Right ventricle myocardium superior (tissue), 1 donor: ENCODE results near the gene MEF2C. TPM values are rescaled to one million over a fixed set of nuclear protein-coding genes. Genes with fewer than 3 reads are reported as not detected.

Experiments
- ATAC-seq: fragments of 200-7000 bp; cut with Tn5 transposase; one replicate; pipeline ENCODE4 v1.9.1; 2020; ENCODE audit warnings: mild to moderate bottlenecking; ENCODE audit not compliant: poor library complexity
- DNase-seq: peaks from one replicate; pipeline ENCODE4 v3.0.0-alpha.2; 2020
- intact Hi-C: fragments of 100-400 bp; cut with DNase I; formaldehyde crosslinking; loops from one replicate; pipeline ENCODE4 v1.11.2; 2022
- total RNA-seq: library from RNA; stranded (reverse); fragmentation: NEBNext Ultra II Directional; extraction: Animal tissue kit (Norgen Biotek cat#: 25700); gene quantifications from one replicate; pipeline ENCODE4 v1.2.1, GENCODE V29; 2021
- donor health status: DM: no; HTN: yes; CAD: no; lungs with severe emphysema.

MEF2C gene
- total RNA-seq, 1 donor from 2014 or later = 52.3 TPM

GRCh38 chr5:88792144-88792840, 90.7 kb downstream of the MEF2C start:
- intact Hi-C loops = no loop called here
- no peak for ATAC-seq
- no peak for DNase-seq

GRCh38 chr5:88787856-88788255, 95.1 kb downstream of the MEF2C start:
- ATAC-seq (no peak), DNase-seq (no peak)
- intact Hi-C loops = loop anchor here (5.0 kb wide), 2 partner anchors 39 to 94 kb away; partner anchors contain the start of gene MEF2C

- intact Hi-C loops = loop anchor here (5.0 kb wide), 2 partner anchors 41 to 96 kb away; partner anchors contain the start of gene MEF2C
- ATAC-seq = no peak
- DNase-seq = no peak
Observed at GRCh38 chr5:88786789-88787188, 96.2 kb downstream of the MEF2C start.

- no peak for DNase-seq
Observed at GRCh38 chr5:88785746-88786565, 97.0 kb downstream of the MEF2C start.

GRCh38 chr5:88782571-88782970, 100.4 kb downstream of the MEF2C start:
- DNase-seq = no peak
- intact Hi-C loops = no loop called here
- ATAC-seq = no peak

More at GRCh38 chr5:88785746-88786565, 97.0 kb downstream of the MEF2C start:
- peak; percentile 93 for ATAC-seq
- intact Hi-C loops = loop anchor here (5.0 kb wide), 2 partner anchors 41 to 96 kb away; partner anchors contain the start of gene MEF2C

GRCh38 chr5:88780736-88781135, 102.2 kb downstream of the MEF2C start:
- no peak for ATAC-seq
- intact Hi-C loops = no loop called here

GRCh38 chr5:88778736-88779135, 104.2 kb downstream of the MEF2C start:
- intact Hi-C loops = no loop called here
- DNase-seq (no peak), ATAC-seq (peak; percentile 59)

More at GRCh38 chr5:88780736-88781135, 102.2 kb downstream of the MEF2C start:
- DNase-seq = no peak

GRCh38 chr5:88776692-88777091, 106.3 kb downstream of the MEF2C start:
- intact Hi-C loops = no loop called here
- ATAC-seq (no peak), DNase-seq (no peak)

GRCh38 chr5:88772831-88773230, 110.2 kb downstream of the MEF2C start:
- ATAC-seq (no peak), DNase-seq (no peak)
- intact Hi-C loops = no loop called here

- intact Hi-C loops = no loop called here
- ATAC-seq = no peak
- DNase-seq = no peak
Observed at GRCh38 chr5:88772047-88772446, 110.9 kb downstream of the MEF2C start.

GRCh38 chr5:88770276-88771257, 112.4 kb downstream of the MEF2C start:
- DNase-seq (no peak), ATAC-seq (no peak)
- intact Hi-C loops = no loop called here

- intact Hi-C loops = no loop called here
- ATAC-seq (no peak), DNase-seq (no peak)
Observed at GRCh38 chr5:88769165-88769564, 113.8 kb downstream of the MEF2C start.

- intact Hi-C loops = no loop called here
- ATAC-seq = no peak
Observed at GRCh38 chr5:88768411-88768810, 114.6 kb downstream of the MEF2C start.

GRCh38 chr5:88765798-88766197, 117.2 kb downstream of the MEF2C start:
- DNase-seq (no peak), ATAC-seq (no peak)
- intact Hi-C loops = no loop called here

More at GRCh38 chr5:88768411-88768810, 114.6 kb downstream of the MEF2C start:
- DNase-seq = no peak

- no peak for DNase-seq
- ATAC-seq = no peak
- intact Hi-C loops = no loop called here
Observed at GRCh38 chr5:88765171-88765570, 117.8 kb downstream of the MEF2C start.

GRCh38 chr5:88761939-88762338, 121.0 kb downstream of the MEF2C start:
- DNase-seq = no peak
- intact Hi-C loops = no loop called here
- no peak for ATAC-seq

GRCh38 chr5:88761269-88761850, 121.6 kb downstream of the MEF2C start:
- peak; percentile 29 for ATAC-seq
- no peak for DNase-seq
- intact Hi-C loops = no loop called here

- intact Hi-C loops = no loop called here
- no peak for DNase-seq
- ATAC-seq = no peak
Observed at GRCh38 chr5:88760527-88760926, 122.5 kb downstream of the MEF2C start.
